T-helper 2 cell treated with Interferon-gamma antibody and Interleukin-4, amounts not matched to agents 5 μg/mL and 100 μg/mL, for 36 hours (primary cell): ENCODE results near the gene ATM.
"Not testable (repeated sequence)": the region's sequence is repeated elsewhere in the genome, so short reads cannot be mapped to it uniquely, and the experiment has no call there.

ENCODE experiments used
- DNase-seq: peaks from one replicate; pipeline ENCODE4 v3.0.0; 2021; ENCODE audit warnings: low spot score
- H3K27ac Mint-ChIP-seq: one replicate; pipeline ENCODE4 v1.8.0; 2021; ENCODE audit warnings: mild to moderate bottlenecking, mixed read lengths
- H3K27me3 Mint-ChIP-seq: one replicate; pipeline ENCODE4 v1.8.0; 2021; ENCODE audit warnings: low read depth, mixed read lengths
- H3K36me3 Mint-ChIP-seq: one replicate; pipeline ENCODE4 v1.8.0; 2021; ENCODE audit warnings: low read depth, mixed read lengths
- H3K4me1 Mint-ChIP-seq: one replicate; pipeline ENCODE4 v1.8.0; 2021; ENCODE audit warnings: low read depth, mixed read lengths
- H3K4me3 Mint-ChIP-seq: one replicate; pipeline ENCODE4 v1.8.0; 2022; ENCODE audit warnings: mild to moderate bottlenecking, moderate library complexity, mixed read lengths
- H3K9me3 Mint-ChIP-seq: one replicate; pipeline ENCODE4 v1.8.0; 2021; ENCODE audit warnings: mixed read lengths

Gene ATM

GRCh38 chr11:108388576-108388975 lies 165.7 kb downstream of the ATM start:
- no peak overlapping the region for H3K4me3 Mint-ChIP-seq
- DNase-seq: no peak

DNA sequence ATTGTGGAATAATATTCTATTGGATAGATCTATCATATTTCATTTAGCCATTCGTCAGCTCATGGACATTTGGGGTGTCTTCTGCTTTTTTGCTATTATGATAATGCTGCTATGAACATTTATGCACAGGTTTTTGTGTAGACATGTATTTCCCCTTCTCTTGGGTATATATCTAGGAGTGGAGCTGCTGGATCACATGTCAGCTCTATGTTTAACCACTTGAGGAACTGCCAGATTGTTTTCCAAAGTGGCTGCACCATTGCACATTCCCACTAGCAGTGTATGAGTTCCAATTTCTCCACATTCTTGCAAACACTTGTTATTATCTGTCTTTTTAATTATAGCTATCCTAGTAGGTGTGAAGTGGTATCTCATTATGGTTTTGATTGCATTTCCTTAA lies 169.5 kb downstream of the ATM start:
- no peaks in the 10 kb centered on the region for H3K27me3 Mint-ChIP-seq
- no peak for DNase-seq
- no peaks in the 10 kb centered on the region for H3K4me1 Mint-ChIP-seq
- H3K4me3 Mint-ChIP-seq: no peak overlapping the region
- no peak overlapping the region for H3K27ac Mint-ChIP-seq
- H3K36me3 Mint-ChIP-seq: no peaks in the 10 kb centered on the region
- H3K9me3 Mint-ChIP-seq: no peaks in the 10 kb centered on the region

More at GRCh38 chr11:108388576-108388975, 165.7 kb downstream of the ATM start:
- H3K4me1 Mint-ChIP-seq: no peaks in the 10 kb centered on the region
- no peaks in the 10 kb centered on the region for H3K9me3 Mint-ChIP-seq
- H3K36me3 Mint-ChIP-seq: no peaks in the 10 kb centered on the region
- no peak overlapping the region for H3K27ac Mint-ChIP-seq
- no peaks in the 10 kb centered on the region for H3K27me3 Mint-ChIP-seq

DNA sequence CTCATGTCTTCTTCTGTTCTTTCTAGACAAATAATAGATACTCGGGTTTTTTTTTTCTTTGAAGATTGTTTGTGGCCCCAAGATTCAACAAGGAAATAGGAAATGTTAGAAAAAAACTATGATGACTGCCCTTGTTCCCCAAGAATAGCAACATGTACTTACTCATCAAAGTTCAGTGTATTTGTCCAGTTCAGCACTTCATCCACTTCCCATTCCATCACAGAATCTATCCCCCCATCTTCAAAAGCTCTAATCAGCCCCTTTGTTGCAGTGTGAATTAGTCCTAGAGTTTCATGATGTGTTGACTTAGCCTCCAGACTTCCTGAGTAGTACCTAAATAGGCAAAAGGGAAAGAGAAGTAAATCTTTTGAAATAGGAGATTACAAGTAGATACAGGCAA lies 170.2 kb downstream of the ATM start:
- Mint-ChIP-seq H3K36me3 (no peaks in the 10 kb centered on the region), H3K4me1 (no peaks in the 10 kb centered on the region), H3K27me3 (peaks cover 2% of the 10 kb centered on the region), H3K4me3 (no peak overlapping the region), H3K27ac (no peak overlapping the region), H3K9me3 (no peaks in the 10 kb centered on the region)
- no peak for DNase-seq

DNA sequence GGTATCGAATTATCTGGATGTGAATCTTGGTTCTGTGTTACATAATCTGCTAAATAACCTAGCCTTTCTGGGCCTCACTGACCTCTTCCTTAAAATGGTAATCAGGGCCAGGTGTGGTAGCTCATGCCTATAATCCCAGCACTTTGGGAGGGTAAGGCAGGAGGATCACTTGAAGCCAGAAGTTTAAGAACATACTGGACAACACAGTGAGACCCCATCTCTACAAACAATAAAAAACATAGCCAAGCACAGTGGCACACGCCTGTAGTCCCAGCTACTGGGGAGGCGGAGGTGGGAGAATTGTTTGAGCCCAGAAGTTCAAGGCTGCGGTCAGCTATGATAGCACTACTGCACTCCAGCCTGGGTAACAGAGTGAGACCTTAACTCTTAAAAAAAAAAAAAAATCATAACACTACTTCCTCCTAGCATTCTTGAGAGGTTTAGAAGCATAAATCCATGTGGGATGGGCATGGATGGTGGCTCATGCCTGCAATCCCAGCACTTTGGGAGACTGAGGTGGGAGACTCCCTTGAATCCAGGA lies 171.9 kb downstream of the ATM start:
- peaks cover 2% of the 10 kb centered on the region for H3K27me3 Mint-ChIP-seq
- H3K4me3 Mint-ChIP-seq: no peak overlapping the region
- no peaks in the 10 kb centered on the region for H3K9me3 Mint-ChIP-seq
- no peaks in the 10 kb centered on the region for H3K36me3 Mint-ChIP-seq
- no peak overlapping the region for H3K27ac Mint-ChIP-seq
- DNase-seq: no peak
- no peaks in the 10 kb centered on the region for H3K4me1 Mint-ChIP-seq

GRCh38 chr11:108396672-108397071 lies 173.8 kb downstream of the ATM start:
- not testable (repeated sequence) for H3K4me1 Mint-ChIP-seq, H3K36me3 Mint-ChIP-seq, H3K27me3 Mint-ChIP-seq, H3K4me3 Mint-ChIP-seq, DNase-seq, H3K27ac Mint-ChIP-seq, H3K9me3 Mint-ChIP-seq

GRCh38 chr11:108398439-108398838 lies 175.6 kb downstream of the ATM start:
- Mint-ChIP-seq H3K36me3 (no peaks in the 10 kb centered on the region), H3K4me1 (no peaks in the 10 kb centered on the region), H3K27me3 (peaks cover 2% of the 10 kb centered on the region), H3K9me3 (no peaks in the 10 kb centered on the region), H3K4me3 (no peak overlapping the region), H3K27ac (no peak overlapping the region)
- no peak for DNase-seq

DNA sequence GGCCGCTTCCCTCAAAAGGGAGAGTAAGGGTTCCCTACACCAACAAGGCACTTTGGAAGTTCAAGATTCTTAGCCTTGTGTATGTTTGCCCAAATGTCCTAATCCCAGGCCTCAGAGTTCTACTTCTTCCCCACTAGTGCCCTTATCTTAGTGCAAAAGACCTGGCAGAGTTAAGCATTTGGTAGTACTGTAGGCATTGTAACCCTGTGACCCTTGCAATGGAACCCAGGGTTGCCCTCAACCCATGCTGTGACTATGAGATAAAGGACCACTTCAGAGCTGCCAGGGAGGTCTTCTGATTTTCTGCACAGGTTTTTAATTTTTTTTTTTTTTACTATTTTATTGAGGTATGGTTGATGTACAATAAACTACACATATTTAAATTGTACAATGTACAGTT lies 179.4 kb downstream of the ATM start:
- no peaks in the 10 kb centered on the region for H3K36me3 Mint-ChIP-seq
- H3K4me1 Mint-ChIP-seq: no peaks in the 10 kb centered on the region
- no peaks in the 10 kb centered on the region for H3K9me3 Mint-ChIP-seq
- DNase-seq: no peak
- no peak overlapping the region for H3K4me3 Mint-ChIP-seq
- peaks cover 2% of the 10 kb centered on the region for H3K27me3 Mint-ChIP-seq
- H3K27ac Mint-ChIP-seq: no peak overlapping the region

DNA sequence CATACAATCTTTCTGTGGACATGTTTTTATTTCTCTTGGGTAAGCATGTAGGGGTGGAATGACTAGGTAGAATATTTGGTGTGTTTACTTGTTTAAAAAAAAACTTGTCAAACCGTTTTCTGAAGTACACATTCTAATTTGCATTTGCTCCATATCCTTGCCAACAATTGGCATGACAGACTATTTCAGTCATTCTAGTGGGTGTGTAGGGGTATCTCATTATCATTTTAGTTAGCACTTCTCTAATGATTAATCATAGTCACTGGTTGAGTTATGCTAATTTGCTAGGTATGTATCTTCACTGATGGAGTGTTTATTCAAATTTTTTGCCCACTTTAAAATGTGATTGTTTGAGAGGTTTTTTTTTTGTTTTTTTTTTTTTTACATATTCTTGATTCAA lies 180.2 kb downstream of the ATM start:
- H3K27me3 Mint-ChIP-seq: no peaks in the 10 kb centered on the region
- no peaks in the 10 kb centered on the region for H3K36me3 Mint-ChIP-seq
- no peak overlapping the region for H3K27ac Mint-ChIP-seq
- no peaks in the 10 kb centered on the region for H3K9me3 Mint-ChIP-seq
- H3K4me3 Mint-ChIP-seq: no peak overlapping the region
- DNase-seq: no peak
- H3K4me1 Mint-ChIP-seq: no peaks in the 10 kb centered on the region

- Mint-ChIP-seq H3K4me3 (no peak overlapping the region), H3K27ac (no peak overlapping the region), H3K9me3 (no peaks in the 10 kb centered on the region), H3K27me3 (no peaks in the 10 kb centered on the region), H3K36me3 (no peaks in the 10 kb centered on the region), H3K4me1 (peaks cover 2% of the 10 kb centered on the region)
- no peak for DNase-seq
Measured at GRCh38 chr11:108405706-108406105, 182.8 kb downstream of the ATM start.

DNA sequence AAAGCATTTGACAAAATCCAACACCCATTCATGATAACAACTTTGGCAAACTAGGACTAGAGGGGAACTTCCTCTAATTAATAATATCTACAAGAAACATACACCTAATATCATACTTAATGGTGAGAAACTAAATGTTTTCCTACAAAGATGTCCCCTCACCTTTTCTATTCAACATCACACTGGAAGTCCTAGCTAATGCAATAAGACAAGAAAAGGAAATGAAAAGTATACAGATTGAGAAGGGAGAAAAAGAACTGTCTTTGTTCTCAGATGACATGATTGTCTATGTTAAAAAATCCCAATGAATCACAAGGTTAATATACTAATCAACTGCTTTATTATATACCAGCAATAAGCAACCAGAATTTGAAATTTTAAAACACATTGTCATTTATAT lies 192.1 kb downstream of the ATM start:
- DNase-seq: no peak
- H3K4me1 Mint-ChIP-seq: peaks cover 2% of the 10 kb centered on the region
- H3K36me3 Mint-ChIP-seq: no peaks in the 10 kb centered on the region
- H3K27me3 Mint-ChIP-seq: no peaks in the 10 kb centered on the region
- H3K4me3 Mint-ChIP-seq: no peak overlapping the region
- no peak overlapping the region for H3K27ac Mint-ChIP-seq
- H3K9me3 Mint-ChIP-seq: peaks cover 14% of the 10 kb centered on the region

- DNase-seq, H3K4me1 Mint-ChIP-seq, H3K27ac Mint-ChIP-seq, H3K36me3 Mint-ChIP-seq, H3K27me3 Mint-ChIP-seq, H3K4me3 Mint-ChIP-seq: not testable (repeated sequence)
- peaks cover 14% of the 10 kb centered on the region for H3K9me3 Mint-ChIP-seq
Measured at GRCh38 chr11:108417551-108417950, 194.7 kb downstream of the ATM start.
